Measurements from ENCODE around the gene PPP3CA.

Gene PPP3CA

GRCh38 chr4:101290654-101291053, 56.7 kb downstream of the PPP3CA start:
- Histone ChIP-seq H3K27me3 (replicated peaks in 2 of 5; ENCODE audit: control insufficient read depth in 4 of 5, insufficient read depth in 5 of 5, low read length in 4 of 5) (no peaks in the 10 kb centered on the region), H3K27ac (ENCODE audit: insufficient read depth in 1 of 2, low read depth in 1 of 2, low read length in 2 of 2, poor library complexity in 1 of 2, severe bottlenecking in 2 of 2) (no peak overlapping the region), H3K36me3 (ENCODE audit: control insufficient read depth in 4 of 4, insufficient read depth in 4 of 4, low read length in 3 of 4) (no peaks in the 10 kb centered on the region), H3K9me3 (ENCODE audit: control extremely low read depth in 1 of 5, control insufficient read depth in 4 of 5, insufficient read depth in 2 of 5, low read depth in 1 of 5, low read length in 4 of 5) (no peaks in the 10 kb centered on the region), H3K4me1 (ENCODE audit: control extremely low read depth in 1 of 4, control insufficient read depth in 4 of 4, insufficient read depth in 4 of 4, low read length in 3 of 4) (peaks cover 11 to 25% (median 18%) of the 10 kb centered on the region in 4 experiments), H3K4me3 (ENCODE audit: control insufficient read depth in 1 of 7, extremely low read depth in 1 of 7, insufficient read depth in 4 of 7, low read depth in 2 of 7, low read length in 6 of 7) (no peak overlapping the region)
- DNase-seq: no peak
- ChIA-PET CTCF (no interaction called here), POLR2A (no interaction called here)
- 97% methylated on average over 3 of the region's 3 CpGs for whole genome bisulfite sequencing (ENCODE audit: insufficient coverage)

- no peaks in the 10 kb centered on the region for H3K9me3 ChIP-seq (ENCODE audit: control extremely low read depth in 1 of 5, control insufficient read depth in 4 of 5, insufficient read depth in 2 of 5, low read depth in 1 of 5, low read length in 4 of 5)
- no peaks in the 10 kb centered on the region for H3K36me3 ChIP-seq (ENCODE audit: control insufficient read depth in 4 of 4, insufficient read depth in 4 of 4, low read length in 3 of 4)
- peak in 2 of 3 donors; percentile 43 to 62 for DNase-seq
- 94% methylated on average over 2 of the region's 2 CpGs for WGBS (ENCODE audit: insufficient coverage)
- ChIA-PET POLR2A (no interaction called here), CTCF (interaction anchor here (1.0 kb wide), 1 partner anchor 108 kb away, joined by 3 read pairs; no protein-coding TSS in a partner anchor)
- H3K4me3 ChIP-seq (ENCODE audit: control insufficient read depth in 1 of 7, extremely low read depth in 1 of 7, insufficient read depth in 4 of 7, low read depth in 2 of 7, low read length in 6 of 7): peak overlapping the region in 1 of 7 experiments; percentile 25
- H3K27ac ChIP-seq (ENCODE audit: insufficient read depth in 1 of 2, low read depth in 1 of 2, low read length in 2 of 2, poor library complexity in 1 of 2, severe bottlenecking in 2 of 2): no peak overlapping the region
- no peaks in the 10 kb centered on the region for H3K27me3 ChIP-seq (replicated peaks in 2 of 5; ENCODE audit: control insufficient read depth in 4 of 5, insufficient read depth in 5 of 5, low read length in 4 of 5)
- peaks cover 9 to 23% (median 17%) of the 10 kb centered on the region in 4 experiments for H3K4me1 ChIP-seq (ENCODE audit: control extremely low read depth in 1 of 4, control insufficient read depth in 4 of 4, insufficient read depth in 4 of 4, low read length in 3 of 4)
Observed at GRCh38 chr4:101289306-101289705, 58.0 kb downstream of the PPP3CA start.

DNA sequence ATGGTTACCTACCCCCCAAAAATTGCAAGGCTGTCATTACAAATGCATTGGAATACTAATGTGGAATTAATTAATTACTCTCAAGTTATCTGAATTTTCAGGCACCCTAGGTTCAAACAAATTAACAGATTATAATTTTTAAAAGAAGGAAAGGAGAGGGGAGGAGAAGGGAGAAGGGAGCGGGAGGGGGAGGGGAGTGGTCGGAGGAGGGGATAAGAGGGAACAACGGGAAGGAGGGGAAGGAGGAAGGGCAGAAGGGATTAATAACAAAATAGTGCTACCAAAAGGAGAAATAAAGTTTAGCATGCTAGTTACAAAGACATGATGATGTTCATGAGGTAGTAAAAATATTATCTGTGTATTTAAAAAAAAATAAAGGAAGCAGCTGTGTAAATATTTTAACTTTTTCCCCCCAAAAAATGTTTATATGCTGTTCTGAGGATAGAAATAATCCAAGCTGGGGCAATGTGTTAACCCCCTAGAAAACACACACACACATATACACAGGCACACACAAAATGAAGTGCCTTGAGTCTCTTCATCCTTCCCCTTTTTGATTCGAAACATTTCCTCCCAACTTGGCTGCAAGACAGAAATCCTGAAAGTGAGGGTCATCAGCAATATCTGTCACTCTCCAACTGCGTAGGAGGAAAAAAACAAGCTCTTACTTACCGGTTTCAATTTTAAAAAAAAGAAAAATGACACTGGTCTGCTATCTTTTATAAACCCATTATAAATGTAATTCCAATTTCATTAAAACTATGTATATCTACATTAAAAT, 58.8 kb downstream of the PPP3CA start:
- ChIA-PET POLR2A (no interaction called here), CTCF (interaction anchor here (1.0 kb wide), 1 partner anchor 108 kb away, joined by 3 read pairs; no protein-coding TSS in a partner anchor)
- 54% methylated on average over 4 of the region's 6 CpGs for WGBS (ENCODE audit: insufficient coverage)
- peak; percentile 30 to 80 (median 69) for DNase-seq
- Histone ChIP-seq H3K9me3 (ENCODE audit: control extremely low read depth in 1 of 5, control insufficient read depth in 4 of 5, insufficient read depth in 2 of 5, low read depth in 1 of 5, low read length in 4 of 5) (no peaks in the 10 kb centered on the region), H3K27me3 (replicated peaks in 2 of 5; ENCODE audit: control insufficient read depth in 4 of 5, insufficient read depth in 5 of 5, low read length in 4 of 5) (no peaks in the 10 kb centered on the region), H3K4me3 (ENCODE audit: control insufficient read depth in 1 of 7, extremely low read depth in 1 of 7, insufficient read depth in 4 of 7, low read depth in 2 of 7, low read length in 6 of 7) (peak overlapping the region in 5 of 7 experiments; percentile 15 to 61 (median 31)), H3K36me3 (ENCODE audit: control insufficient read depth in 4 of 4, insufficient read depth in 4 of 4, low read length in 3 of 4) (no peaks in the 10 kb centered on the region), H3K27ac (ENCODE audit: insufficient read depth in 1 of 2, low read depth in 1 of 2, low read length in 2 of 2, poor library complexity in 1 of 2, severe bottlenecking in 2 of 2) (peak overlapping the region in 1 of 2 experiments; percentile 38), H3K4me1 (ENCODE audit: control extremely low read depth in 1 of 4, control insufficient read depth in 4 of 4, insufficient read depth in 4 of 4, low read length in 3 of 4) (peaks cover 9 to 27% (median 20%) of the 10 kb centered on the region in 4 experiments)

DNA sequence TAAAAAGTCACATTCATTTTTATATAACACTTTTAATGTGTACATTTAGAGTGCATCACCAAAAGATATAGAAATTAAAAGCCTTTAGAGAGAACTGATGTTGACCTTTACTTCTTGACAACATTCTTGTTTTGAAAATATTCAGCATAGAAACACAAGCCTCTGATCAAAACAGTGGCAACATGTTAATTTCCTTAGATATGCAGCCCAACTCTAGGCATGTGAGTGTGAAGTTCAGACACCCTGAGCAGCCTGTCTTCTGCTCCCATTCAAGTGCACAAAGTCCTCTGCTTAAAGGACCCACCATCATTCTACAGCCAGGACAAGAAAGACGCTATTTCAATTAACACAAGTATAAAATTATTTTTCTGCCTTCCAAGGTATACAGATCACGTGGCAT, 60.0 kb downstream of the PPP3CA start:
- no CpG with 5 or more reads among the region's 2 CpGs for WGBS (ENCODE audit: insufficient coverage)
- CTCF ChIA-PET: interaction anchor here (1.3 kb wide), 1 partner anchor 9 kb away, joined by 3 read pairs; no protein-coding TSS in a partner anchor
- POLR2A ChIA-PET: interaction anchor here (0.7 kb wide), 1 partner anchor 59 kb away, joined by 5 read pairs; no protein-coding TSS in a partner anchor
- no peak for DNase-seq
- Histone ChIP-seq H3K27me3 (replicated peaks in 2 of 5; ENCODE audit: control insufficient read depth in 4 of 5, insufficient read depth in 5 of 5, low read length in 4 of 5) (no peaks in the 10 kb centered on the region), H3K4me1 (ENCODE audit: control extremely low read depth in 1 of 4, control insufficient read depth in 4 of 4, insufficient read depth in 4 of 4, low read length in 3 of 4) (peaks cover 12 to 38% (median 29%) of the 10 kb centered on the region in 4 experiments), H3K27ac (ENCODE audit: insufficient read depth in 1 of 2, low read depth in 1 of 2, low read length in 2 of 2, poor library complexity in 1 of 2, severe bottlenecking in 2 of 2) (no peak overlapping the region), H3K36me3 (ENCODE audit: control insufficient read depth in 4 of 4, insufficient read depth in 4 of 4, low read length in 3 of 4) (no peaks in the 10 kb centered on the region), H3K4me3 (ENCODE audit: control insufficient read depth in 1 of 7, extremely low read depth in 1 of 7, insufficient read depth in 4 of 7, low read depth in 2 of 7, low read length in 6 of 7) (no peak overlapping the region), H3K9me3 (ENCODE audit: control extremely low read depth in 1 of 5, control insufficient read depth in 4 of 5, insufficient read depth in 2 of 5, low read depth in 1 of 5, low read length in 4 of 5) (no peaks in the 10 kb centered on the region)

GRCh38 chr4:101286663-101287062, 60.7 kb downstream of the PPP3CA start:
- H3K27me3 ChIP-seq (replicated peaks in 2 of 5; ENCODE audit: control insufficient read depth in 4 of 5, insufficient read depth in 5 of 5, low read length in 4 of 5): no peaks in the 10 kb centered on the region
- H3K27ac ChIP-seq (ENCODE audit: insufficient read depth in 1 of 2, low read depth in 1 of 2, low read length in 2 of 2, poor library complexity in 1 of 2, severe bottlenecking in 2 of 2): no peak overlapping the region
- H3K9me3 ChIP-seq (ENCODE audit: control extremely low read depth in 1 of 5, control insufficient read depth in 4 of 5, insufficient read depth in 2 of 5, low read depth in 1 of 5, low read length in 4 of 5): no peaks in the 10 kb centered on the region
- DNase-seq: no peak
- H3K4me1 ChIP-seq (ENCODE audit: control extremely low read depth in 1 of 4, control insufficient read depth in 4 of 4, insufficient read depth in 4 of 4, low read length in 3 of 4): peaks cover 15 to 45% (median 35%) of the 10 kb centered on the region in 4 experiments
- CTCF ChIA-PET: interaction anchor here (1.3 kb wide), 1 partner anchor 8 kb away, joined by 3 read pairs; no protein-coding TSS in a partner anchor
- WGBS (ENCODE audit: insufficient coverage): no CpG with 5 or more reads among the region's 1 CpG
- POLR2A ChIA-PET: no interaction called here
- H3K36me3 ChIP-seq (ENCODE audit: control insufficient read depth in 4 of 4, insufficient read depth in 4 of 4, low read length in 3 of 4): no peaks in the 10 kb centered on the region
- H3K4me3 ChIP-seq (ENCODE audit: control insufficient read depth in 1 of 7, extremely low read depth in 1 of 7, insufficient read depth in 4 of 7, low read depth in 2 of 7, low read length in 6 of 7): no peak overlapping the region

GRCh38 chr4:101285985-101286384, 61.3 kb downstream of the PPP3CA start:
- CTCF ChIA-PET: no interaction called here
- Histone ChIP-seq H3K27ac (ENCODE audit: insufficient read depth in 1 of 2, low read depth in 1 of 2, low read length in 2 of 2, poor library complexity in 1 of 2, severe bottlenecking in 2 of 2) (no peak overlapping the region), H3K36me3 (ENCODE audit: control insufficient read depth in 4 of 4, insufficient read depth in 4 of 4, low read length in 3 of 4) (no peaks in the 10 kb centered on the region), H3K4me3 (ENCODE audit: control insufficient read depth in 1 of 7, extremely low read depth in 1 of 7, insufficient read depth in 4 of 7, low read depth in 2 of 7, low read length in 6 of 7) (no peak overlapping the region), H3K4me1 (ENCODE audit: control extremely low read depth in 1 of 4, control insufficient read depth in 4 of 4, insufficient read depth in 4 of 4, low read length in 3 of 4) (peaks cover 15 to 46% (median 35%) of the 10 kb centered on the region in 4 experiments), H3K9me3 (ENCODE audit: control extremely low read depth in 1 of 5, control insufficient read depth in 4 of 5, insufficient read depth in 2 of 5, low read depth in 1 of 5, low read length in 4 of 5) (no peaks in the 10 kb centered on the region), H3K27me3 (replicated peaks in 2 of 5; ENCODE audit: control insufficient read depth in 4 of 5, insufficient read depth in 5 of 5, low read length in 4 of 5) (no peaks in the 10 kb centered on the region)
- DNase-seq: no peak
- WGBS (ENCODE audit: insufficient coverage): 100% methylated on average over 3 of the region's 4 CpGs
- POLR2A ChIA-PET: no interaction called here

- no peaks in the 10 kb centered on the region for H3K9me3 ChIP-seq (ENCODE audit: control extremely low read depth in 1 of 5, control insufficient read depth in 4 of 5, insufficient read depth in 2 of 5, low read depth in 1 of 5, low read length in 4 of 5)
- WGBS (ENCODE audit: insufficient coverage): 100% methylated on average over 1 of the region's 1 CpG
Observed at GRCh38 chr4:101284546-101284945, 62.8 kb downstream of the PPP3CA start.

More at GRCh38 chr4:101284546-101284945, 62.8 kb downstream of the PPP3CA start:
- peaks cover 15 to 42% (median 35%) of the 10 kb centered on the region in 4 experiments for H3K4me1 ChIP-seq (ENCODE audit: control extremely low read depth in 1 of 4, control insufficient read depth in 4 of 4, insufficient read depth in 4 of 4, low read length in 3 of 4)
- H3K27ac ChIP-seq (ENCODE audit: insufficient read depth in 1 of 2, low read depth in 1 of 2, low read length in 2 of 2, poor library complexity in 1 of 2, severe bottlenecking in 2 of 2): no peak overlapping the region
- POLR2A ChIA-PET: no interaction called here
- H3K36me3 ChIP-seq (ENCODE audit: control insufficient read depth in 4 of 4, insufficient read depth in 4 of 4, low read length in 3 of 4): no peaks in the 10 kb centered on the region
- no peak overlapping the region for H3K4me3 ChIP-seq (ENCODE audit: control insufficient read depth in 1 of 7, extremely low read depth in 1 of 7, insufficient read depth in 4 of 7, low read depth in 2 of 7, low read length in 6 of 7)
- CTCF ChIA-PET: no interaction called here
- H3K27me3 ChIP-seq (replicated peaks in 2 of 5; ENCODE audit: control insufficient read depth in 4 of 5, insufficient read depth in 5 of 5, low read length in 4 of 5): no peaks in the 10 kb centered on the region
- DNase-seq: peak; percentile 47 to 82 (median 80)

Measured in common myeloid progenitor, CD34-positive (primary cell).